ENCODE measurements around the gene ASPRV1. TPM values are rescaled to one million over a fixed set of nuclear protein-coding genes. Genes with fewer than 3 reads are reported as not detected.

Gene ASPRV1
- total RNA-seq, 1 donor from 2014 or later, result 1.9 TPM

- H3K4me3 ChIP-seq, result no peak overlapping the region
- no peak for DNase-seq
- H3K36me3 ChIP-seq, result peaks cover 48% of the 10 kb centered on the region
- no peak for TF ChIP-seq CTCF (IDR thresholded peaks at IDR 0.05)
- intact Hi-C loops (cut with DNase I), result no loop called here
- no peaks in the 10 kb centered on the region for H3K27me3 ChIP-seq (ENCODE audit: low read depth)
- peak overlapping the region; percentile 28 for H3K27ac ChIP-seq
- peaks cover 19% of the 10 kb centered on the region for H3K4me1 ChIP-seq
- ATAC-seq, result peak in 1 of 2 donors; percentile 21
- H3K9me3 ChIP-seq, result no peaks in the 10 kb centered on the region
Observed at GRCh38 chr2:69943843-69944525, 17.4 kb downstream of the ASPRV1 start.

GRCh38 chr2:69943000-69943842 is 18.2 kb downstream of the ASPRV1 start:
- Histone ChIP-seq H3K4me3 (no peak overlapping the region), H3K4me1 (peaks cover 19% of the 10 kb centered on the region), H3K27ac (no peak overlapping the region), H3K36me3 (peaks cover 55% of the 10 kb centered on the region), H3K27me3 (ENCODE audit: low read depth) (no peaks in the 10 kb centered on the region), H3K9me3 (no peaks in the 10 kb centered on the region)
- intact Hi-C loops (cut with DNase I), result no loop called here
- DNase-seq (no peak), ATAC-seq (peak; percentile 37 to 53)
- TF ChIP-seq CTCF (IDR thresholded peaks at IDR 0.05), result no peak

GRCh38 chr2:69940691-69941090 is 20.7 kb downstream of the ASPRV1 start:
- Histone ChIP-seq H3K36me3 (peaks cover 81% of the 10 kb centered on the region), H3K9me3 (no peaks in the 10 kb centered on the region), H3K27ac (no peak overlapping the region), H3K27me3 (ENCODE audit: low read depth) (no peaks in the 10 kb centered on the region), H3K4me3 (no peak overlapping the region), H3K4me1 (peaks cover 16% of the 10 kb centered on the region)
- intact Hi-C loops (cut with DNase I), result no loop called here
- DNase-seq, result no peak
- ATAC-seq, result no peak
- TF ChIP-seq CTCF (IDR thresholded peaks at IDR 0.05), result no peak

GRCh38 chr2:69939722-69940121 is 21.7 kb downstream of the ASPRV1 start:
- Histone ChIP-seq H3K9me3 (no peaks in the 10 kb centered on the region), H3K36me3 (peaks cover 89% of the 10 kb centered on the region), H3K4me3 (no peak overlapping the region), H3K27me3 (ENCODE audit: low read depth) (no peaks in the 10 kb centered on the region), H3K27ac (no peak overlapping the region), H3K4me1 (peaks cover 15% of the 10 kb centered on the region)
- TF ChIP-seq CTCF (IDR thresholded peaks at IDR 0.05), result no peak
- intact Hi-C loops (cut with DNase I), result no loop called here
- no peak for DNase-seq
- no peak for ATAC-seq

- no peak overlapping the region for H3K4me3 ChIP-seq
- H3K27me3 ChIP-seq (ENCODE audit: low read depth), result no peaks in the 10 kb centered on the region
- peaks cover 29% of the 10 kb centered on the region for H3K4me1 ChIP-seq
- DNase-seq (no peak), ATAC-seq (no peak)
- no peak overlapping the region for H3K27ac ChIP-seq
- no peaks in the 10 kb centered on the region for H3K9me3 ChIP-seq
- peaks cover 80% of the 10 kb centered on the region for H3K36me3 ChIP-seq
- no peak for TF ChIP-seq CTCF (IDR thresholded peaks at IDR 0.05)
- intact Hi-C loops (cut with DNase I), result no loop called here
Observed at GRCh38 chr2:69937968-69938367, 23.5 kb downstream of the ASPRV1 start.

Data from lower lobe of right lung (tissue), 2 donors.